Loucy (cell line): ENCODE data around the gene SP1.

Source experiments
- H2AFZ ChIP-seq: fragments of 200-600 bp; sonication (generic); 2 replicates; pipeline ENCODE4 v1.6.0; 2016; ENCODE audit warnings: antibody characterized with exemption, mild to moderate bottlenecking, low read length, moderate library complexity
- H3F3A ChIP-seq: fragments of 200-600 bp; 2 replicates; pipeline ENCODE4 v1.6.0; 2016; ENCODE audit warnings: antibody characterized with exemption, low read depth, mild to moderate bottlenecking
- H3K27me3 ChIP-seq: fragments of 200-600 bp; sonication (generic); 2 replicates; pipeline ENCODE4 v1.6.1; 2014; ENCODE audit warnings: low read length, mild to moderate bottlenecking; ENCODE audit not compliant: insufficient read depth, poor library complexity, severe bottlenecking
- H3K36me3 ChIP-seq: fragments of 200-600 bp; sonication (generic); 2 replicates; pipeline ENCODE4 v1.6.1; 2016; ENCODE audit warnings: low read length; ENCODE audit not compliant: insufficient read depth
- H3K4me1 ChIP-seq: fragments of 200-600 bp; sonication (generic); 2 replicates; pipeline ENCODE4 v1.5.1; 2014; ENCODE audit warnings: low read length, mild to moderate bottlenecking; ENCODE audit not compliant: insufficient read depth, poor library complexity, severe bottlenecking
- H3K4me2 ChIP-seq: fragments of 200-600 bp; sonication (generic); 2 replicates; pipeline ENCODE4 v1.6.0; 2014; ENCODE audit warnings: antibody characterized with exemption, low read length, low read depth, mild to moderate bottlenecking; ENCODE audit not compliant: poor library complexity, severe bottlenecking
- H3K4me3 ChIP-seq: fragments of 200-600 bp; sonication (generic); 2 replicates; pipeline ENCODE4 v1.5.1; 2014; ENCODE audit warnings: low read length, mild to moderate bottlenecking, mixed read lengths; ENCODE audit not compliant: poor library complexity, severe bottlenecking
- H3K79me2 ChIP-seq: fragments of 200-600 bp; sonication (generic); 2 replicates; pipeline ENCODE4 v1.6.1; 2014; ENCODE audit warnings: low read length; ENCODE audit not compliant: insufficient read depth
- H3K9ac ChIP-seq: fragments of 200-600 bp; sonication (generic); 2 replicates; pipeline ENCODE4 v1.6.0; 2014; ENCODE audit warnings: mild to moderate bottlenecking, low read depth, low read length, moderate library complexity; ENCODE audit not compliant: poor library complexity, severe bottlenecking
- H3K9me2 ChIP-seq: fragments of 200-600 bp; sonication (generic); replicated peaks from 2 replicates; pipeline ENCODE4 v1.6.1; 2016; ENCODE audit warnings: low read depth, low read length, mixed read lengths
- H3K9me3 ChIP-seq: fragments of 200-600 bp; sonication (generic); 2 replicates; pipeline ENCODE4 v1.6.1; 2014; ENCODE audit warnings: mild to moderate bottlenecking, antibody characterized with exemption, low read length, low read depth; ENCODE audit not compliant: insufficient read depth
- H4K20me1 ChIP-seq: fragments of 200-600 bp; sonication (generic); 2 replicates; pipeline ENCODE4 v1.6.0; 2014; ENCODE audit warnings: antibody characterized with exemption, low read length, mild to moderate bottlenecking; ENCODE audit not compliant: insufficient read depth, poor library complexity, severe bottlenecking
- EZH2phosphoT487 ChIP-seq: fragments of 200-600 bp; IDR thresholded peaks from 2 replicates; pipeline ENCODE4 v1.6.1; 2018; ENCODE audit warnings: antibody characterized with exemption, mild to moderate bottlenecking, moderate library complexity, borderline replicate concordance
- TF ChIP-seq, protein P1 (sequence below): fragments of 200-600 bp; sonication (generic); conservative IDR thresholded peaks from 2 replicates; pipeline ENCODE4 v1.5.1; 2014; ENCODE audit warnings: mild to moderate bottlenecking, antibody characterized with exemption, low read length

SP1 gene

DNA sequence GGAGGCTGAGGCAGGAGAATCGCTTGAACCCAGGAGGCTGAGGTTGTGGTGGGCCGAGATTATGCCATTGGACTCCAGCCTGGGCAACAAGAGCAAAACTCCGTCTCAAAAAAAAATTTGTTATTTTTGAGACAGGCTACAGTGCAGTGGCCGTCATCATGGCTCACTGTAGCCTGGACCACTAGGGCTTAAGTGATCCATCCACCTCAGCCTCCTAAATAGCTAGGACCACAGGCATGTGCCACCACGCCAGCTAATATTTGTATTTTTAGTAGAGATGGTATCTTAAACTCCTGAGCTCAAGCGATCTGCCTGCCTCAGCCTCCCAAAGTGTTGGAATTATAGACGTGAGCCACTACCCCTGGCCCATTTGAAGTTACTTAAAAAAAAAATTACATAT lies 71.0 kb downstream of the SP1 start:
- H3K27me3 ChIP-seq, result no peaks in the 10 kb centered on the region
- H3K4me3 ChIP-seq, result no peak overlapping the region
- H3K36me3 ChIP-seq, result peaks cover 21% of the 10 kb centered on the region
- H3K9me2 ChIP-seq, result no peaks in the 10 kb centered on the region
- H3K4me2 ChIP-seq, result no peak overlapping the region
- peaks cover 35% of the 10 kb centered on the region for H4K20me1 ChIP-seq
- no peak overlapping the region for H2AFZ ChIP-seq
- TF ChIP-seq, protein P1, sequence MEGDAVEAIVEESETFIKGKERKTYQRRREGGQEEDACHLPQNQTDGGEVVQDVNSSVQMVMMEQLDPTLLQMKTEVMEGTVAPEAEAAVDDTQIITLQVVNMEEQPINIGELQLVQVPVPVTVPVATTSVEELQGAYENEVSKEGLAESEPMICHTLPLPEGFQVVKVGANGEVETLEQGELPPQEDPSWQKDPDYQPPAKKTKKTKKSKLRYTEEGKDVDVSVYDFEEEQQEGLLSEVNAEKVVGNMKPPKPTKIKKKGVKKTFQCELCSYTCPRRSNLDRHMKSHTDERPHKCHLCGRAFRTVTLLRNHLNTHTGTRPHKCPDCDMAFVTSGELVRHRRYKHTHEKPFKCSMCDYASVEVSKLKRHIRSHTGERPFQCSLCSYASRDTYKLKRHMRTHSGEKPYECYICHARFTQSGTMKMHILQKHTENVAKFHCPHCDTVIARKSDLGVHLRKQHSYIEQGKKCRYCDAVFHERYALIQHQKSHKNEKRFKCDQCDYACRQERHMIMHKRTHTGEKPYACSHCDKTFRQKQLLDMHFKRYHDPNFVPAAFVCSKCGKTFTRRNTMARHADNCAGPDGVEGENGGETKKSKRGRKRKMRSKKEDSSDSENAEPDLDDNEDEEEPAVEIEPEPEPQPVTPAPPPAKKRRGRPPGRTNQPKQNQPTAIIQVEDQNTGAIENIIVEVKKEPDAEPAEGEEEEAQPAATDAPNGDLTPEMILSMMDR, result no peak
- TF ChIP-seq EZH2phosphoT487, result no peak
- H3K9me3 ChIP-seq, result no peaks in the 10 kb centered on the region
- peaks cover 39% of the 10 kb centered on the region for H3K79me2 ChIP-seq
- H3K4me1 ChIP-seq, result peaks cover 36% of the 10 kb centered on the region
- no peak overlapping the region for H3K9ac ChIP-seq
- 0 out of 2 replicates have a peak, but pooled peaks cover 2% of the 10 kb centered on the region for H3F3A ChIP-seq

DNA sequence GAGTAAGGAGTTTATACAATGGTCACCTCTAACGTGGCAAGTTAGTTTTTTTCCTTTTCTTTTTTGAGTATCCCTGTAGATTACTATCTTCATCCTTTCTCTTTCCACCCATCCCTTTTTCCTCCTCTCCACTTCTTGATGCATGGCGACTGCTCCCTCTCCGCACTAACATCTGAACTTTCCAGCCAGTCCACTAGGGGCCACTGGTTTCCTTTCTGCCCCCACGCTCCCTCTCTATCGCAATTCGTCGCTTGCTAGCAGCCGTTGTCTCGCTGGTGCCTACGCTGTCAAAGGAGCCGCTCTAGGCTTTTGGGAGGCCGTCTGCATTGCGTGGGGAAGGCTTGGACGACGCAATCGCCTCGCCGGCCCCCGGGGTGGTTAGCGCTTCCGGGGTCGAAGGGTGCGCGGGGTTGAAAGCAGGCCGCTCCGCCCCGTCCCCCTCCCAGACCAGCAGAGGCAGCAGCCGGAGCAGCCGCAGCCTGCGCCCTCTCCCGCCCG lies 71.7 kb downstream of the SP1 start, which contains the start of gene PCBP2:
Gene PCBP2 (plus strand): TSS at position 442 of the 498 bp plus-strand sequence. CDS start 2,699 bp downstream, outside the sequence.
- H3K79me2 ChIP-seq, result peaks cover 46% of the 10 kb centered on the region
- 0 out of 2 replicates have a peak, but pooled peaks cover 4% of the 10 kb centered on the region for H3F3A ChIP-seq
- TF ChIP-seq EZH2phosphoT487, result no peak
- TF ChIP-seq, protein P1, result peak; percentile 88
- H3K27me3 ChIP-seq, result no peaks in the 10 kb centered on the region
- H3K9ac ChIP-seq, result peak within 1 kb of the TSS; percentile 98
- no peaks in the 10 kb centered on the region for H3K9me3 ChIP-seq
- H3K9me2 ChIP-seq, result no peaks in the 10 kb centered on the region
- H3K4me1 ChIP-seq, result peaks cover 42% of the 10 kb centered on the region
- H3K4me3 ChIP-seq, result peak within 1 kb of the TSS; percentile 97
- peaks cover 41% of the 10 kb centered on the region for H4K20me1 ChIP-seq
- peaks cover 29% of the 10 kb centered on the region for H3K36me3 ChIP-seq
- peak within 1 kb of the TSS; percentile 88 for H3K4me2 ChIP-seq
- peak within 1 kb of the TSS; percentile 86 for H2AFZ ChIP-seq

DNA sequence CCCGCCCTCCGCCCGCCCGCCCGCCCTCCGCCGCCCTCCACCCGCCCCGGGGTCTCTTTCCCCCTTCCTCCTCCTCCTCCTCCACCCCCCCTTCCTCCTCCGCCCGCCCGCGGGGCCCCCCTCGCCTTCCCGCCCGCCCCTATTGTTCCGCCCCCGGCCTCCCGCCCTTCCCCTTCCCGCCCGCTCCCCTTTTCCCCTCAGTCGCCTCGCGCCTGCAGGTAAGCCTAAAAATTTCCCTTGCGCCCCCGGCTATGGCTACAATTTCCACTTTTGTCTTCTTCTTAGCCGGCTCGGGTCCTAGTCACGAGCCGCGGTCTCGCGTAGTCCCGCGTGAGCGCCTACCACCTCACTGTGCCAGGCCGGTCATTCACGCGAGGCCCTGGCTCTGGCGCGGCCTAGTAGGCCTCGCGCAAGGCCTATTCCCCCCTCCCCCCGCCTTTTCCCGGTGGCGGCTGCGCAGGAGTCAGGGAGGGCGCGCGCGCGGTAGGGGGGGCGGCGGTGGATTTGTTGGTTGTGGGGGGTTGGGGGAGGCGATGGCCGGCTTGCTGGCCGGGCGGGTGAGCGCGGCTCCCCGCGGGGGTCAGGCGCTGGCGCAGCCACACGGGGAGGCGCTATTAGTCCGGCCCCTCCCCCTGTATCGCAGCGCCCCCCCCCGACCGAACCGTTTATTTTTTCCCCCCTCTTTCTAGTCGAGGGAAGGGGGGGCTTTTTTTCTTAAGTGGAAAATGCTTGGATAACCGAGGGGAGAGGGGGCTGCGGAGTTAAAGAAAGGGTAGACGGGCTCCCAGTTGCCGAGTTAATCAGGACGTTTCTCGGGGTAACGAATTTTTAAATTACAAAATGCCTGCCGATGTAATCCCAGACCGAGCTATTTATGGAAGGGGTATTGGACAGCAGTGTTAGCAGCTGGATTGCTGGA lies 72.4 kb downstream of the SP1 start:
- no peaks in the 10 kb centered on the region for H3K9me3 ChIP-seq
- H3K4me3 ChIP-seq, result peak overlapping the region; percentile 97
- H3K4me2 ChIP-seq, result peak overlapping the region; percentile 87
- H3K27me3 ChIP-seq, result no peaks in the 10 kb centered on the region
- H2AFZ ChIP-seq, result no peak overlapping the region
- H3K36me3 ChIP-seq, result peaks cover 36% of the 10 kb centered on the region
- no peaks in the 10 kb centered on the region for H3K9me2 ChIP-seq
- H3F3A ChIP-seq, result 0 out of 2 replicates have a peak, but pooled peaks cover 5% of the 10 kb centered on the region
- H3K9ac ChIP-seq, result peak overlapping the region; percentile 98
- H3K4me1 ChIP-seq, result peaks cover 48% of the 10 kb centered on the region
- peaks cover 53% of the 10 kb centered on the region for H3K79me2 ChIP-seq
- peaks cover 48% of the 10 kb centered on the region for H4K20me1 ChIP-seq
- TF ChIP-seq EZH2phosphoT487, result no peak
- TF ChIP-seq, protein P1, result peak; percentile 58
